ENCODE results near the gene GAS2. TPM values are rescaled to one million over a fixed set of nuclear protein-coding genes. Genes with fewer than 3 reads are reported as not detected.
A peak's percentile ranks its signal among the peaks of the same experiment; 100 is the strongest.

The GAS2 gene
- total RNA-seq, 1 donor from 2014 or later = 3.4 TPM

- Mint-ChIP-seq H3K4me3 (peak overlapping the region; percentile 97), H3K27me3 (ENCODE audit: low read depth) (no peaks in the 10 kb centered on the region), H3K27ac (ENCODE audit: unreplicated experiment) (no peak overlapping the region), H3K9me3 (no peaks in the 10 kb centered on the region), H3K4me1 (peaks cover 24% of the 10 kb centered on the region), H3K36me3 (ENCODE audit: low read depth) (peaks cover 8% of the 10 kb centered on the region)
- DNase-seq (ENCODE audit: low read depth, low spot score) = no peak
- no peak for TF ChIP-seq CTCF (conservative IDR thresholded peaks at IDR 0.05)
These were observed 162.0 kb downstream of the GAS2 start for GRCh38 chr11:22828373-22828772.

- H3K36me3 Mint-ChIP-seq (ENCODE audit: low read depth) = peaks cover 8% of the 10 kb centered on the region
- no peaks in the 10 kb centered on the region for H3K9me3 Mint-ChIP-seq
- peak within 1 kb of the TSS; percentile 96 for H3K27ac Mint-ChIP-seq (ENCODE audit: unreplicated experiment)
- DNase-seq (ENCODE audit: low read depth, low spot score) = peak; percentile 98
- peak; percentile 64 for TF ChIP-seq CTCF (conservative IDR thresholded peaks at IDR 0.05)
- peaks cover 25% of the 10 kb centered on the region for H3K4me1 Mint-ChIP-seq
- H3K4me3 Mint-ChIP-seq = peak within 1 kb of the TSS; percentile 97
- H3K27me3 Mint-ChIP-seq (ENCODE audit: low read depth) = no peaks in the 10 kb centered on the region
These were observed 163.0 kb downstream of the GAS2 start, which contains the start of gene SVIP for GRCh38 chr11:22829231-22830081. Gene SVIP (minus strand): TSS chr11:22829801. CDS start chr11:22829748, 53 bp downstream.

GRCh38 chr11:22830082-22830414 lies 163.6 kb downstream of the GAS2 start:
- peaks cover 4% of the 10 kb centered on the region for H3K36me3 Mint-ChIP-seq (ENCODE audit: low read depth)
- DNase-seq (ENCODE audit: low read depth, low spot score) = no peak
- peaks cover 25% of the 10 kb centered on the region for H3K4me1 Mint-ChIP-seq
- TF ChIP-seq CTCF (conservative IDR thresholded peaks at IDR 0.05) = no peak
- no peaks in the 10 kb centered on the region for H3K9me3 Mint-ChIP-seq
- no peaks in the 10 kb centered on the region for H3K27me3 Mint-ChIP-seq (ENCODE audit: low read depth)
- no peak overlapping the region for H3K27ac Mint-ChIP-seq (ENCODE audit: unreplicated experiment)
- H3K4me3 Mint-ChIP-seq = peak overlapping the region; percentile 97

GRCh38 chr11:22832315-22833015 lies 166.1 kb downstream of the GAS2 start:
- no peaks in the 10 kb centered on the region for H3K9me3 Mint-ChIP-seq

GRCh38 chr11:22846726-22847125 lies 180.3 kb downstream of the GAS2 start:
- Mint-ChIP-seq H3K4me1 (no peaks in the 10 kb centered on the region), H3K36me3 (ENCODE audit: low read depth) (no peaks in the 10 kb centered on the region), H3K27me3 (ENCODE audit: low read depth) (no peaks in the 10 kb centered on the region), H3K9me3 (peaks cover 19% of the 10 kb centered on the region), H3K4me3 (no peak overlapping the region), H3K27ac (ENCODE audit: unreplicated experiment) (no peak overlapping the region)
- DNase-seq (ENCODE audit: low read depth, low spot score) = no peak
- no peak for TF ChIP-seq CTCF (conservative IDR thresholded peaks at IDR 0.05)

More at GRCh38 chr11:22832315-22833015, 166.1 kb downstream of the GAS2 start:
- Mint-ChIP-seq H3K36me3 (ENCODE audit: low read depth) (no peaks in the 10 kb centered on the region), H3K4me3 (peak overlapping the region; percentile 5), H3K27ac (ENCODE audit: unreplicated experiment) (no peak overlapping the region), H3K27me3 (ENCODE audit: low read depth) (no peaks in the 10 kb centered on the region), H3K4me1 (peaks cover 25% of the 10 kb centered on the region)
- no peak for TF ChIP-seq CTCF (conservative IDR thresholded peaks at IDR 0.05)
- no peak for DNase-seq (ENCODE audit: low read depth, low spot score)
